ENCODE measurements around the gene DAB2IP.

DAB2IP gene

GRCh38 chr9:121694600-121694999 is 43.2 kb downstream of the DAB2IP start:
- in situ Hi-C loops (cut with MboI; ENCODE audit: low sequenced_read_pairs, unreplicated experiment), result no loop called here
- DNase-seq (ENCODE audit: low spot score), result no peak
- TF ChIP-seq CTCF (IDR thresholded peaks at IDR 0.05; ENCODE audit: borderline replicate concordance, control extremely low read depth, extremely low read depth, insufficient read depth, missing control alignments), result no peak

GRCh38 chr9:121696930-121697329 is 45.5 kb downstream of the DAB2IP start:
- no peak for TF ChIP-seq CTCF (IDR thresholded peaks at IDR 0.05; ENCODE audit: borderline replicate concordance, control extremely low read depth, extremely low read depth, insufficient read depth, missing control alignments)
- in situ Hi-C loops (cut with MboI; ENCODE audit: low sequenced_read_pairs, unreplicated experiment), result no loop called here
- no peak for DNase-seq (ENCODE audit: low spot score)

GRCh38 chr9:121698627-121699570 is 47.5 kb downstream of the DAB2IP start:
- peak; percentile 70 for DNase-seq (ENCODE audit: low spot score)
- no peak for TF ChIP-seq CTCF (IDR thresholded peaks at IDR 0.05; ENCODE audit: borderline replicate concordance, control extremely low read depth, extremely low read depth, insufficient read depth, missing control alignments)
- in situ Hi-C loops (cut with MboI; ENCODE audit: low sequenced_read_pairs, unreplicated experiment), result no loop called here

- no peak for TF ChIP-seq CTCF (IDR thresholded peaks at IDR 0.05; ENCODE audit: borderline replicate concordance, control extremely low read depth, extremely low read depth, insufficient read depth, missing control alignments)
- in situ Hi-C loops (cut with MboI; ENCODE audit: low sequenced_read_pairs, unreplicated experiment), result no loop called here
- DNase-seq (ENCODE audit: low spot score), result no peak
These were observed 48.2 kb downstream of the DAB2IP start for GRCh38 chr9:121699571-121700164.

- in situ Hi-C loops (cut with MboI; ENCODE audit: low sequenced_read_pairs, unreplicated experiment), result no loop called here
- DNase-seq (ENCODE audit: low spot score), result peak; percentile 55
- TF ChIP-seq CTCF (IDR thresholded peaks at IDR 0.05; ENCODE audit: borderline replicate concordance, control extremely low read depth, extremely low read depth, insufficient read depth, missing control alignments), result peak; percentile 16
These were observed 48.9 kb downstream of the DAB2IP start for GRCh38 chr9:121700165-121700831.

GRCh38 chr9:121700832-121701419 is 49.5 kb downstream of the DAB2IP start:
- in situ Hi-C loops (cut with MboI; ENCODE audit: low sequenced_read_pairs, unreplicated experiment), result no loop called here
- no peak for TF ChIP-seq CTCF (IDR thresholded peaks at IDR 0.05; ENCODE audit: borderline replicate concordance, control extremely low read depth, extremely low read depth, insufficient read depth, missing control alignments)
- no peak for DNase-seq (ENCODE audit: low spot score)

All from GM13976 (cell line).